Duodenal mucosa (tissue), 2 donors: ENCODE results near the gene WDR76.

Source experiments
- H3K27ac ChIP-seq: one replicate; pipeline ENCODE4 v1.7.0; 2013; ENCODE audit warnings: low read depth, low read length
- H3K27me3 ChIP-seq, 2 donors: one replicate each; pipeline ENCODE4 v1.7.0; 2013; ENCODE audit warnings: low read length in 2 of 2, control low read depth in 1 of 2; ENCODE audit not compliant: insufficient read depth in 2 of 2, control insufficient read depth in 1 of 2
- H3K36me3 ChIP-seq, 2 donors: one replicate each; pipeline ENCODE4 v1.7.0; 2013; ENCODE audit warnings: low read length in 2 of 2, control low read depth in 1 of 2; ENCODE audit not compliant: insufficient read depth in 2 of 2, control insufficient read depth in 1 of 2
- H3K4me1 ChIP-seq, 2 donors: one replicate each; pipeline ENCODE4 v1.7.0; 2013; ENCODE audit warnings: low read length in 2 of 2, control low read depth in 1 of 2; ENCODE audit not compliant: insufficient read depth in 2 of 2, control insufficient read depth in 1 of 2
- H3K4me3 ChIP-seq, 2 donors: one replicate each; pipeline ENCODE4 v1.7.0; 2013; ENCODE audit warnings: low read length in 2 of 2, low read depth in 1 of 2
- H3K9ac ChIP-seq, 2 donors: one replicate each; pipeline ENCODE4 v1.7.0; 2013; ENCODE audit warnings: low read length in 2 of 2, low read depth in 1 of 2
- H3K9me3 ChIP-seq, 2 donors: one replicate each; pipeline ENCODE4 v1.7.0; 2013; ENCODE audit warnings: low read length in 2 of 2, control low read depth in 1 of 2; ENCODE audit not compliant: control insufficient read depth in 1 of 2

Gene WDR76

DNA sequence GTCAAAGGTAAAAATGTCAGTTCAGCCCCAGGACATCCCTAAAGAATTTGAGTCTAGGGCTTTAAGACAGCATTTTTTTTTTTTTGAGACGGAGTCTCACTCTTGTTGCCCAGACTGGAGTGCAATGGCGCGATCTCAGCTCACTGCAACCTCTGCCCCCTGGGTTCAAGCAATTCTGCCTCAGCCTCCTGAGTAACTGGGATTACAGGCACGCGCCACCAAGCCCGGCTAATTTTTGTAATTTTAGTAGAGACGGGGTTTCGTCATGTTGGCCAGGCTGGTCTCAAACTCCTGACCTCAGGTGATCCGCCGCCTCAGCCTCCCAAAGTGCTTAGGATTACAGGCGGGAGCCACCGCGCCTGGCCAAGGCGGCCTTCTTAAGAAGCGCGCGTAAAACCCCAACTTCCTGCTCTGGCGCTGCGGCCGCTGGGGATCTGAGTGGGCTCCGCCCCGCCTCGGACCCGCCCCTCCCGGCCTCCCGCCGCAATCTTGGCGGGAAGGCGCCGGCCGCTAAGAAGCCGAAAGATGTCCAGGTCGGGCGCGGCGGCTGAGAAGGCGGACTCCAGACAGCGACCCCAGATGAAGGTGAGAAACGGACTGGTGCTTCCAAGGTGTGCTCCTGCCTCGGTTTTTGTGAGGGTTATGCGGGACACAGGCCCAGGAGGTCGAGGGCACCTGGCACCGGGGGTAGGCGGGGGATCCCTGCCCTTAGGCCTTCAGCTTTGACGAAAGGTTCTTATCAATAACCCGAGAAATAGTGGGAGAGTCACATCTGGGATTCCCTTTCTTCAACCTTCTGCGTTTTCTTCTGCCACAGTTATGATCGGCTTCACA, at the start of gene WDR76:
WDR76 (plus strand) TSS at position 495 of the 834 bp plus-strand sequence; CDS start at position 526, 31 bp downstream.
- Histone ChIP-seq H3K9ac (peak within 1 kb of the TSS; percentile 54 to 77), H3K27ac (peak within 1 kb of the TSS; percentile 13), H3K4me3 (peak within 1 kb of the TSS; percentile 71 to 74), H3K36me3 (no peaks in the 10 kb centered on the region), H3K9me3 (no peaks in the 10 kb centered on the region), H3K27me3 (no peaks in the 10 kb centered on the region), H3K4me1 (peaks cover 22 to 26% of the 10 kb centered on the region in 2 donors)

- H3K27me3 ChIP-seq = no peaks in the 10 kb centered on the region
- H3K27ac ChIP-seq = peak overlapping the region; percentile 88
- H3K4me3 ChIP-seq = peak overlapping the region; percentile 90 to 93
- H3K4me1 ChIP-seq = peaks cover 0 to 22% of the 10 kb centered on the region in 2 donors
- H3K36me3 ChIP-seq = peaks cover 5 to 22% of the 10 kb centered on the region in 2 donors
- H3K9me3 ChIP-seq = no peaks in the 10 kb centered on the region
- H3K9ac ChIP-seq = peak overlapping the region; percentile 86 to 93
These were observed 49.4 kb upstream of the WDR76 start for GRCh38 chr15:43777267-43777914.

DNA sequence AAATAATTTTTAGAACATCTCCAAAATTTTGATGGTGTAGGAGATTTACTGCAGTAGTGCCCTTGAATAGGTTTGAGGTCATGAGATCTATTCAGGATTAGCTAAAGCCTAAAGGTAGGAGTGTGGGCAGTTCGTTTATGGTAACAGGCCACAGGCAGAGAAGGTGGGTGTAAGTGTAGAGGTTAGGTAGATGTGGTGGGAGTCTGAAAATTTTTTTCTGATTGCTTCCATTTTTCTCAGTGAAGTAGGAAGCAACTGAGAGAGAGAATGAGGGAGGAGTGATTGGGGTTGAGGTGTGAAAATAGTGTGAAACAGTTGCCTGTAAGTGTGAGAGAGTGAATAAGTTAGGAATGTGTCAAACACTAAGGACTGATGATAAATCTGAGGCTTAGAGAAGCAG, 47.8 kb upstream of the WDR76 start:
- no peak overlapping the region for H3K27ac ChIP-seq
- H3K9ac ChIP-seq = no peak overlapping the region
- peaks cover 0 to 7% of the 10 kb centered on the region in 2 donors for H3K36me3 ChIP-seq
- H3K27me3 ChIP-seq = no peaks in the 10 kb centered on the region
- H3K9me3 ChIP-seq = no peaks in the 10 kb centered on the region
- no peak overlapping the region for H3K4me3 ChIP-seq
- H3K4me1 ChIP-seq = peaks cover 0 to 22% of the 10 kb centered on the region in 2 donors

GRCh38 chr15:43789409-43789808, 37.4 kb upstream of the WDR76 start:
- H3K27ac ChIP-seq = no peak overlapping the region
- H3K9me3 ChIP-seq = no peaks in the 10 kb centered on the region

DNA sequence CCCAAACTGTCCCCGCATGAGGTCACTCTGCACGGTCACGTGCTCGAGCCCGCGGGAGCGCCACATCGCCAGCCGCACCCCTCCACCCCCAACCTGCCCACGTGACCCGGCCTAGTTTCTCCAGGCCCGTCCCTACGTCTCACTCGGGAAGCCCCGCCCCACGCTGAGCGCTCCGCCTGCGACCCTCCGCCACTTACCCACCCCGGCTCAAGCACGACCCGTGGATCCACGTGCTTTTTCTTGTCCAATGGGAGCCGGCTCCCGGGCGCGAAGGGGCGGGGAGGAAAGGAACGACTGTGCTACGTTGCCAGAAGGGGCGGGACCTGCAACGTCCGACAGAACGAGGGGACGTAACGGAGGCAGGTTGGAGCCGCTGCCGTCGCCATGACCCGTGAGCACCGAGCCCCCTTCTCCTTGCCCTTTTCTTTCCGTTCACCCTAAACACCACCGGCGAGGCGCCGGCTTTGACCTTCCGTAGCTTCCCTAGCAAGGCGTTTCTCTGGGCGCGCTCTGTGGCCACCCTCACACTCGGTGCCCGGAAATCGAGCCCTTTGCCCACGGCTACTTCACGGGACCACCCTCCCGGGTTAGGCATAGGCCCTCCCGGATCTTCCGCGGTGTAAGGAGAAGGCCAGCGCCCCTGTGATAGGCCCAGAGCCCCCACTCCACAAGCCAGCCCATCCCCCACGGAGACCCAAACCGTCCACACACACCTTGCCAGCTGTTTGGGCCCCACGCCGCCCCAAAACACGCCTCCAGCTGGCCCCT, 34.6 kb upstream of the WDR76 start, which contains the start of gene SERF2:
SERF2 (plus strand) TSS at position 328 of the 768 bp plus-strand sequence; CDS start at position 385, 57 bp downstream.
- H3K4me1 ChIP-seq = peaks cover 26% of the 10 kb centered on the region in 2 donors
- H3K27me3 ChIP-seq = no peaks in the 10 kb centered on the region
- H3K36me3 ChIP-seq = peaks cover 24 to 32% of the 10 kb centered on the region in 2 donors
- H3K4me3 ChIP-seq = peak within 1 kb of the TSS; percentile 99
- H3K9ac ChIP-seq = peak within 1 kb of the TSS; percentile 100
- H3K27ac ChIP-seq = peak within 1 kb of the TSS; percentile 99
- no peaks in the 10 kb centered on the region for H3K9me3 ChIP-seq

More at GRCh38 chr15:43789409-43789808, 37.4 kb upstream of the WDR76 start:
- peaks cover 5 to 9% of the 10 kb centered on the region in 2 donors for H3K36me3 ChIP-seq
- H3K4me3 ChIP-seq = no peak overlapping the region
- no peak overlapping the region for H3K9ac ChIP-seq
- peaks cover 14 to 16% of the 10 kb centered on the region in 2 donors for H3K4me1 ChIP-seq
- no peaks in the 10 kb centered on the region for H3K27me3 ChIP-seq

GRCh38 chr15:43792761-43793476, 33.9 kb upstream of the WDR76 start:
- Histone ChIP-seq H3K9ac (peak overlapping the region; percentile 100), H3K4me3 (peak overlapping the region; percentile 99), H3K4me1 (peaks cover 30% of the 10 kb centered on the region in 2 donors), H3K9me3 (no peaks in the 10 kb centered on the region), H3K36me3 (peaks cover 24 to 37% of the 10 kb centered on the region in 2 donors), H3K27ac (peak overlapping the region; percentile 99), H3K27me3 (no peaks in the 10 kb centered on the region)

DNA sequence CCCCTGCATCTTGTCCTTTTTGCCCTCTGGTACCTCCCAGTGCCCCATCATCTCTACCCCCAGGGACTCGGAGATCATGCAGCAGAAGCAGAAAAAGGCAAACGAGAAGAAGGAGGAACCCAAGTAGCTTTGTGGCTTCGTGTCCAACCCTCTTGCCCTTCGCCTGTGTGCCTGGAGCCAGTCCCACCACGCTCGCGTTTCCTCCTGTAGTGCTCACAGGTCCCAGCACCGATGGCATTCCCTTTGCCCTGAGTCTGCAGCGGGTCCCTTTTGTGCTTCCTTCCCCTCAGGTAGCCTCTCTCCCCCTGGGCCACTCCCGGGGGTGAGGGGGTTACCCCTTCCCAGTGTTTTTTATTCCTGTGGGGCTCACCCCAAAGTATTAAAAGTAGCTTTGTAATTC, 33.2 kb upstream of the WDR76 start:
- H3K4me1 ChIP-seq = peaks cover 35 to 37% of the 10 kb centered on the region in 2 donors
- H3K27ac ChIP-seq = peak overlapping the region; percentile 99
- peaks cover 24 to 37% of the 10 kb centered on the region in 2 donors for H3K36me3 ChIP-seq
- H3K9me3 ChIP-seq = no peaks in the 10 kb centered on the region
- peak overlapping the region; percentile 99 for H3K4me3 ChIP-seq
- H3K9ac ChIP-seq = peak overlapping the region; percentile 100
- no peaks in the 10 kb centered on the region for H3K27me3 ChIP-seq

- H3K9me3 ChIP-seq = no peaks in the 10 kb centered on the region
- peaks cover 24 to 39% of the 10 kb centered on the region in 2 donors for H3K36me3 ChIP-seq
- peak overlapping the region in 1 of 2 donors; percentile 15 for H3K4me3 ChIP-seq
- peak overlapping the region; percentile 22 for H3K27ac ChIP-seq
- no peaks in the 10 kb centered on the region for H3K27me3 ChIP-seq
- peaks cover 39 to 42% of the 10 kb centered on the region in 2 donors for H3K4me1 ChIP-seq
- peak overlapping the region in 1 of 2 donors; percentile 100 for H3K9ac ChIP-seq
These were observed 32.3 kb upstream of the WDR76 start for GRCh38 chr15:43794269-43795037.

DNA sequence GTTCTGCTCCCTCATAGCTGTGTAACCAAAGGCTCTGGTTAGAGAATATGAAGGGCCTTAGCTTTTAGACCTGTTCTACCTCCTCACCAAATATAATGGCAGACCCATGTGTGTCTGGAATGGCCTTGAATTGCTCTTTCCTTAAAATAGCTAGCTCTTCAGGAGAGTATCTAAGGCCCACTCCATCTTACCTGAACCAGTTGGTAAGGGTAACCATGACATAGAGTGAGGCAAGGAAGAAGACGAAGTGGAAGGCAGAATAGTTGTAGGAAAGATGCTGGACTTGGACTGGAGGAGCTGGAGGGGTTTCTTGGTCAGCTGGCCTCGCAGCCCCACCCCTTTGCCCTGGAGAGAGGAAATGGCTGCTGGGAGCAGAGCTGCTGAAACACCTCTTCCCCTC, 31.6 kb upstream of the WDR76 start:
- no peaks in the 10 kb centered on the region for H3K9me3 ChIP-seq
- H3K27ac ChIP-seq = no peak overlapping the region
- no peaks in the 10 kb centered on the region for H3K27me3 ChIP-seq
- H3K9ac ChIP-seq = no peak overlapping the region
- peaks cover 47% of the 10 kb centered on the region in 2 donors for H3K4me1 ChIP-seq
- H3K4me3 ChIP-seq = no peak overlapping the region
- peaks cover 24 to 39% of the 10 kb centered on the region in 2 donors for H3K36me3 ChIP-seq
